Endothelial cell of umbilical vein (primary cell): ENCODE results near the gene MCM6.

Experiments
- EZH2 ChIP-seq: IDR thresholded peaks from 2 replicates; pipeline ENCODE4 v1.6.1; 2012; ENCODE audit warnings: borderline replicate concordance, low read depth, mild to moderate bottlenecking, moderate library complexity, low read length, inconsistent platforms; ENCODE audit not compliant: severe bottlenecking
- MYC ChIP-seq: IDR thresholded peaks from one replicate; pipeline ENCODE4 v1.6.1; 2011; ENCODE audit warnings: mild to moderate bottlenecking, low read depth, low read length
- POLR2A ChIP-seq: IDR thresholded peaks from 2 replicates; pipeline ENCODE4 v1.6.1; 2012; ENCODE audit warnings: low read depth, mild to moderate bottlenecking, control low read depth, low read length
- POLR2AphosphoS5 ChIP-seq: IDR thresholded peaks from 2 replicates; pipeline ENCODE4 v1.6.1; 2012; ENCODE audit warnings: low read depth, mild to moderate bottlenecking, control low read depth, low read length, moderate library complexity; ENCODE audit not compliant: insufficient read depth
- TF ChIP-seq, protein P1 (sequence below), 2 donors: IDR thresholded peaks; 1 replicate in 1 of 2; 2 replicates in 1 of 2; pipeline ENCODE4 v1.5.1; 2011; ENCODE audit warnings: low read length in 2 of 2, mild to moderate bottlenecking in 2 of 2, moderate library complexity in 2 of 2, control low read depth in 1 of 2, inconsistent platforms in 1 of 2, low read depth in 1 of 2; ENCODE audit not compliant: insufficient read depth in 1 of 2; ENCODE audit errors: extremely low read depth in 1 of 2

DNA sequence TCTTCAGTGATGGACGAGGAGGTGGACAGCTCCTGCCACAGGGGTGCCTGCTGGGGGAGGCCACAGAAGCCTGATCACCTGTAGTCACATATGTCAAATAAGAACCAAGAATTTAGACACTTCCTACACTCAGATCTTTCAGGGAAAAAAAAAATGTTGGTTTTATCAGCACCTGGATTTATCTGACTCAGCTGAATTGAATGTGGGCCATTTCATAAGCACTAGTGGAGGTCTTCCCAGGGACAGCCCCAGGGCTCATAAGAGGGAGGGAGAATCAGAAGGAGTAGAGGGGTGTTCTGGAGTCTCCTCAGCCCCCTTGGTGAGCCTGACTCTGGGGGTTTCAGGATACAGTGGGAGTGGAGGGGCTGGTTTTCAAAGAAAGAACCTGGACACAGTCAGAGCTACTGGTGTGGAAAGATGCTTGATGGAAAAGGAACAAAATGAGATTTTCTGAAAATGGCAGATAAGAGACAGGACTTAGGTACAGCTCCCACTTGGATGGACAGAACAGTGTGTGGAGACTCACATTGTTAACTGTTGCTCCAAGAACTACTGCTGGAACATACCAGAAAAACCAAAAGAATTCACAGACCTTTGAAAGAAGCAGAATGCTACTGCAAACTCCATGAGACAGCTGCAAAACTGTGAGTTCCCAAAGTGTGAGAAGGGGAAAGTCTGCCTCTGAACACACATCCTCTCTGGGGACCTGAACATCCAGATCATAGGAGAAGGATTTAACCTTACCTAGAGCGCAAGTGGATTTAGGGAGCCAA is 84.6 kb downstream of the MCM6 start:
- TF ChIP-seq, protein P1, sequence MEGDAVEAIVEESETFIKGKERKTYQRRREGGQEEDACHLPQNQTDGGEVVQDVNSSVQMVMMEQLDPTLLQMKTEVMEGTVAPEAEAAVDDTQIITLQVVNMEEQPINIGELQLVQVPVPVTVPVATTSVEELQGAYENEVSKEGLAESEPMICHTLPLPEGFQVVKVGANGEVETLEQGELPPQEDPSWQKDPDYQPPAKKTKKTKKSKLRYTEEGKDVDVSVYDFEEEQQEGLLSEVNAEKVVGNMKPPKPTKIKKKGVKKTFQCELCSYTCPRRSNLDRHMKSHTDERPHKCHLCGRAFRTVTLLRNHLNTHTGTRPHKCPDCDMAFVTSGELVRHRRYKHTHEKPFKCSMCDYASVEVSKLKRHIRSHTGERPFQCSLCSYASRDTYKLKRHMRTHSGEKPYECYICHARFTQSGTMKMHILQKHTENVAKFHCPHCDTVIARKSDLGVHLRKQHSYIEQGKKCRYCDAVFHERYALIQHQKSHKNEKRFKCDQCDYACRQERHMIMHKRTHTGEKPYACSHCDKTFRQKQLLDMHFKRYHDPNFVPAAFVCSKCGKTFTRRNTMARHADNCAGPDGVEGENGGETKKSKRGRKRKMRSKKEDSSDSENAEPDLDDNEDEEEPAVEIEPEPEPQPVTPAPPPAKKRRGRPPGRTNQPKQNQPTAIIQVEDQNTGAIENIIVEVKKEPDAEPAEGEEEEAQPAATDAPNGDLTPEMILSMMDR (IDR thresholded peaks at IDR 0.05; ENCODE audit: extremely low read depth in 1 of 2, insufficient read depth in 1 of 2, low read depth in 1 of 2, low read length in 2 of 2), result no peak
- TF ChIP-seq POLR2A, result no peak
- TF ChIP-seq MYC, result no peak
- TF ChIP-seq EZH2, result no peak
- TF ChIP-seq POLR2AphosphoS5, result no peak
